M059J (cell line): ENCODE data around the gene FCER2. TPM values are rescaled to one million over a fixed set of nuclear protein-coding genes. Genes with fewer than 3 reads are reported as not detected.
"Not testable (repeated sequence)": the region's sequence is repeated elsewhere in the genome, so short reads cannot be mapped to it uniquely, and the experiment has no call there.

Source experiments
- DNase-seq: peaks from one replicate; pipeline ENCODE4 v3.0.0-alpha.2; 2012; ENCODE audit warnings: low read depth
- total RNA-seq: library from RNA; depleted of rRNA; stranded (reverse); fragments of >200 nt; shearing (Covaris generic); gene quantifications from 2 replicates; pipeline ENCODE4 v1.2.3, GENCODE V29; 2014; rRNA removed

FCER2 gene, protein sequence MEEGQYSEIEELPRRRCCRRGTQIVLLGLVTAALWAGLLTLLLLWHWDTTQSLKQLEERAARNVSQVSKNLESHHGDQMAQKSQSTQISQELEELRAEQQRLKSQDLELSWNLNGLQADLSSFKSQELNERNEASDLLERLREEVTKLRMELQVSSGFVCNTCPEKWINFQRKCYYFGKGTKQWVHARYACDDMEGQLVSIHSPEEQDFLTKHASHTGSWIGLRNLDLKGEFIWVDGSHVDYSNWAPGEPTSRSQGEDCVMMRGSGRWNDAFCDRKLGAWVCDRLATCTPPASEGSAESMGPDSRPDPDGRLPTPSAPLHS
- not detected in 2 replicates for total RNA-seq

DNA sequence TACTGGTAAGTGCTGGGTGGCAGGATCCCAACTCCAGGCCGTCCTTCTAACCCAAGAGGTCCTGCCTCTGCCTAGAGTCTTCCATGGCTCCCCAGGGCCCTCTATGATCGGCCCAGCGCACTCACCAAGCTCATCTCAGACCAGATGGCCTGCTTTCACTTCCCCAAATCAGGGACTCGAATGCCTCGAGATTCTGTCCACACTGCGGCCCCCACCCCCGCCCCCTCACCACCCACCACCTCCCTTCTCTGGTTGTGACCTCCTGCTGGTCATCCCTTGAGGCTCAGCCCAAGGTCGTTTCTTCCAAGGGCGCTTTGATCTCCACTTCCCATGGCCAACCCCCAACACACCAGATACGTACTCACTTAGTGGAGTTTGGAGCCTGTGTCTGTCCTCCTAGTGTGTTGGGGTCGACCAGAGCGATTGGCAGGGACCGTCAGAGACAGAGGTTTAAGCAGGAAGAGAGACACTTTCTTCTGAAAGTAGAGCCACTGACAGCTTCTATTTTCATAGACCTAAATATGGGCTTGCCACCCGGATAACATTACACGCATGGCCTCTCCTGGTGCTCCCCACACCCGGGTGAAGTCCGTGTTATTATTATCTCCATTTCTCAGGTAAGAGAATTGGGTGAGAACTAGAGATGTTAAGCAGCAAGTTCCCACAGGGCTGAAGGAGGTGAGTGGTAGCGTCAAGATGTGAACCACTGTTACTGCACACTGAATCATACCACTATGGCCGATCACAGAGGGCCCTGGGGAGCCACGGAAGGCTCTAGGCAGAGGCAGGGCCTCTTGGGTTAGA, at the start of gene FCER2:
Gene FCER2 (minus strand): TSS at position 478 of the 804 bp plus-strand sequence. CDS start 2,371 bp downstream, outside the sequence.
- no peak for DNase-seq

DNA sequence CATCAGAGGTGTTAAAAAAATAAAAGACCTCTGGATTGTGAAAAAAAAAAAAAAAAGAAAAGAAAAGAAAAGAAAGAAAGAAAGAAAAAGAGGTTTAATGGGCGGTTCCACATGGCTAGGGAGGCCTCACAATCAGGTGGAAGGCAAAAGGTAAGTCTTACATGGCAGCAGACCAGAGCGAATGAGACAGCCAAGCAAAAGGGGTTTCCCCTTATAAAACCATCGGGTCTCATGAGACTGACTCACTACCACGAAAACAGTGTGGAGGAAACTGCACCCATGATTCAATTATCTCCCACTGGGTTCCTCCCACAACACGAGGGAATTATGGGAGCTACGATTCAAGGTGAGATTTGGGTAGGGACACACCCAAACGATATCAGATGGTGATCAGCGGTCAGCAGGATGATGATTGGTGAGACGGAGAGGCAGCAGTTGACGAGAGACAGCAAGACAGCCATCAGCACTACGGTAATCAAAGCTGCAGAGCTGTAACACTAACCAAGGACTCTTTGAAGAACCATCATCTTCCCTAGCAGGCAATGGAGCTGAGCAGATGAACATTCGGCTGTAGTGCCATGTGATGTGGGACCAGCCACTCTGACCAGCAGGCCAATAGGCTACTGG, 49.3 kb upstream of the FCER2 start:
- DNase-seq: no peak

DNA sequence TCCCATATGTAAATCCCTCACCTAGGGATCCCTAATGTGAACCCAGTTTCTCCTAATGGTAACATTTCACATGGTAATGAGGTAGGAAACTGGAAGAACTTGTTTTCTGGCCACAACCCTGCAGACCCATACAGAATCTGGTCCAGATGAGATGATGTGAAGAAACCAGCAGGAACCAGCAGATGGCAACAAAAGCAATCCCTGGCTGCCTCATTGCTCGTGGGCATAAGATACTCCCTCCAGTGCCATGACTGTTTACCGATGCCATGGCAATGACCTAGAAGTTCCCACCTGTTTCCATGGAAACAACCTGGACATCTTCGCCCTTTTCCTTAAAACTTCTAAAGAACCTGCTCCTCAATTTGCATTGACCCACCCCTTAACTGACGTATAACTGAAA, 46.8 kb upstream of the FCER2 start:
- DNase-seq: peak; percentile 54

DNA sequence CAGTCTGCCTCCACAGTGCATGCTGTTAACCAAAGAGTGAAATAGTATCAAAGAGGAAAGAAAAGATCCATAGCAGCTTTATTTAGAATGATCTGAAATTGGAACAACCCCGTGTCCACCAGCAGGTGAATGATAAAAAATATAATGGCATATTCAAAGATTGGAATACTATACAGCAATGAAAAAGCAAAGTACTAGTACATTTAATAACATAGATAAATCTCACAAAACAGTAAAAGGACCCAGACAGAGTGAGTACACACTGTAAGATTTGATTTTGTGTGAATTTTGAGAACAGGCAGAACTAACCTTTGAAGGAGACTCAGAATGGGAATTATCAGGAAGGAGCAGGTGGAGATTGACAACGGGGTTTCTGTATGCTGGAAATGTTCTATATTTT, 46.2 kb upstream of the FCER2 start:
- no peak for DNase-seq

DNA sequence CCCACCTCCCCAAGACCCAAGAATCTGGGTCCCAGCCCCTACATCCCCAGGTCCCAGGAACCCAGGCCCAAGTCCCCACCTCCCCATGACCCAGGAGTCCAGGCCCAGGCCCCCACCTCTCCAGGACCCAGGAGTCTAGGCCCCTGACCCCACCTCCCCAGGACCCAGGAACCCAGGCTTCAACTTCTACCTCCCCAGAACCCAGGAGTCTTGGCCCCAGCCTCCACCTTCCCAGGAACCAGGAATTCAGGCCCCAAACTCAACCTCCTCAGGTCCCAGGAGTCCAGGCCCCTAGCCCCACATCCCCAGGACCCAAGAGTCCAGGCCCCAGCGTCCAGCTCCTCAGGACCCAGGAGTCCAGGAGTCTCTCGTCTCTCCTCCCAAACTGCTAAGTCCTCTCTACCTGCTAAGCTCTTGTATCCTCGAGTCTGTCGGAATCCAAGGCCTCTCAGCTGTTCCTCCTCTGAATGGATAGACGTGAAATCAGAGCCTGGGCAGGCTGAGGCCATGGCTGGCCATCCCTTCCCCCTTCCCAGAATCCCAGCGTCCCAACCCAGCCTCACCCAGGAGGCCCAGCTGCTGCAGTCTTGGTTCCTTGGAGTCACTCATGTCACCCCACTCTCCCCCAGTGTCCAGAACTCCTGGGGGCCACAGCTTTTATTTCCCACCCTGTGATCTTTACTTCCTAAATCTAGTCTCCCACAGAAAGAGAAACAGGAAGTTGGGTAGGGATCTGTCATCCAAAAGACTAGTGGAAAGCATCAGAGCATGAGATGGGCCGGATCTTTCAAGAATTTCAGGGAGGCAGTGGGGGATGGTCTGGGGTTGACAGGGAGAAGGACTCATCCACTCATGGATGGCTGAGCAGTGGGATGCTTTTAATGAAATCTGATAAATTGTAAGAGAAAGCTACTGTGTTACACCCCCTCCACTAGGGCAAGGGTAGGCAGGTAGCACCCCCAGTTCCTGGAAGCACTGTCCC, 45.3 kb upstream of the FCER2 start, which contains the start of gene CD209:
Gene CD209 (minus strand): TSS at position 632 of the 982 bp plus-strand sequence. CDS start 23 bp downstream, at position 609.
- DNase-seq: no peak

DNA sequence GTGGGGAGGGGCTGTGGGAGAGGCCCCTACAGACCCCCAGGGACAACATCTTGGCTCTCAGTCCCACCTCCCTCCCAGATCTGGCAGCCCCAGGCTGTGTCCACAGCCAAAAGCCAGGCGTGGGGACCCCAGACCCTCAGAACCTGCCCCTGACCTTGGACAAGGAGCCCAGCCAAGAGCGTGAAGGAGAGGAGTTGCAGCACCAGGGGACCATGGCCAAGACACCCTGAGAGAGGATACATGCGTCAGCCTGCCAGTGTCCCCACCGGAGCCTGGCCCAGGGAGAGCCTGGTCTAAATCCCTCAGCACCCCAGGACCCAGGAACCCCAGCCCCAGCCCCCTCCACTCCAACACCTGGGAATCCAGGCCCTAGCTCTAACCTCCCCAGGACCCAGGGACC, 44.4 kb upstream of the FCER2 start:
- not testable (repeated sequence) for DNase-seq

DNA sequence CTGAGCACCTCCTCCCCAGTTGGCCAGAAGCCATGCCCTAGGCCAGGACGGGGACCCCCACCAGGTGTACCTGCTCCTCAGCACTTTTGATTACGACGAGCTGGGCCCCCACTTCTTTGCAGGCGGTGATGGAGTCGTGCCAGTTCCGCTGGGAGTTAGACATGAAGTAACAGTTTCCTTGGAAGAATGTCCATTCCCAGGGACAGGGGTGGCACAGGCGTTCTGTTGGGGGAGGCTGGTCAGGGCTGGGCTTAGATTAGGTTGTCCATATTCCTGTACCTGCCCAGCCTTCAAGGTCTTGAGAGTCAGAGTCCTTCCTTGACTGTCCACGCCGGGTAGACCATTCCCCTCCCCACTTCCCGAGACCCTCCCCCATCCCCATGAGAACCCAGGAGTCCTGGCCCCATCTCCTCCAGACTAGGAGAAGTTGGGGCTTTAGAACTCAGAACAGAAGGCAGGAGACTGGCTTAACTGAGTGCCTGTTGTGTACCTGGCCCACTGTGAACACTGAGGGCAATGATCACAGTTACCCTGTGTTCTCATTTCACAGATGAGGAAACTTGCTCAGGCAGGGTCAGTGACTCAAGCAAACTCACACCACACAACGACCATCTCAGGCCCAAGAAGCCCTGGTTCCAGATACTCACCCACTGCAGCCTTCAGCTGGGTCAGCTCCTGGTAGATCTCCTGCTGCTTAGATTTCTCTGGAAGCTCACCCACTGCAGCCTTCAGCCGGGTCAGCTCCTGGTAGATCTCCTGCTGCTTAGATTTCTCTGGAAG, 43.1 kb upstream of the FCER2 start:
- DNase-seq: no peak

DNA sequence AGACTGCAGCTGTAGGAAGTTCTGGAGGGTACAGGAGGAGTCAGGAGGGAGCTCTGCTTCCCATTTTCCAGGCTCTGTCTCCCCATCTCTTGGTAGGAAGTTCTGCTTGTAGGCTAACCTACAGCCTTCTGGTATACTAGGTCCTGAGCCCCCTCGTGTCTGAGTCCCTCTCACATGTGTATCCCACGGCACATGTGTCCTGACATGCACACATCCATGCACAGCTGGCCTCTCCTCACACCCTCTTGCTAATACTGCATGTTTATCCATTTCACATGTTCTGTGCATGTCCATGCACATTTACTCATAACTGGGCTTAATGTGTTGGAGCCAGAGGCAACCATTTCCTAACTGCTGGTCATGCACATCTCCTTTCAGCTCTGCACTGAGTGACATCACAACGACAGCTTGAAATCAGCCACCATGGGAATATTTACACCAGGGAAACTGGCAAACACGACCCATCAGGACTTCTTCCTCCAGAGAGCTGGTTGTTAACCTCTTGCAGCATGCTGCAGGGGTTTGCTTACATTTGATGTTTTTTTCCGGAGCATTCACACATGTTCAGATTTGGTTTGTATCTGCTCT, 42.4 kb upstream of the FCER2 start:
- DNase-seq: no peak

DNA sequence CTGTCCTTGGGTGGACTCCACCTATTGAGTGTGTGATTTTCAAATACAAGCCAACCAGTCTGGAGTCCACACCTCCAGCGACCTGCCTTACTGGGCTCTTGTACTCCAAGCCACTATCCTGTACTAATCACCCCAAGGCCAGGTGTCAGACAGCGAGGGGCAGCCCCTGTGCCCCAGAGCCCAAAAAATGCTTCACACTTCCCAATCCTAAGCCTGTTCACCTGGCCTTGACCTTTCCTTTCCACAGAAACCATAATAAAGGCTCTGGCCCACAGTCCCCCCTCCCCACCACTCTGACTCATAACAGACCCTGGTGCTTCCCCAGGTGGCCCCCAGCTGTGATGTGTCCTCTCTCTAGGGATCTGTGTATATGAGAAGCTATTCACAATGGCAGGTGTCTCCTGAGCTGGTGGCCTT, 41.5 kb upstream of the FCER2 start:
- no peak for DNase-seq

DNA sequence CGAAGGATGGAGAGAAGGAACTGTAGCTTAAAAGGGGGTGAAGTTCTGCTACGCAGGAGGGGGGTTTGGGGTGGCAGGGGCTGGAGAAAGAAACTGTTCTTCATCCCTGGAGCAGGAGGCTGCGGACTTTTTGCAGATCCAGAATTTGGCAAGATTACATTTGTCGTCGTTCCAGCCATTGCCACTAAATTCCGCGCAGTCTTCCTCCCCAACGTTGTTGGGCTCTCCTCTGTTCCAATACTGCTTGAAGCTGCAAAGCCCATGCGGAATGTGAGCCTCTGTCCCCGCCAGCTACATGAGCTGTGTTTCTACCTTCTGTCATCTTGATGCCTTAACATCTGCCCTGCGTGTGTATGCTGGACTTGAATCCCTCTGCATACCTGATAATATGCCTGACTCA, 41.1 kb upstream of the FCER2 start:
- no peak for DNase-seq

DNA sequence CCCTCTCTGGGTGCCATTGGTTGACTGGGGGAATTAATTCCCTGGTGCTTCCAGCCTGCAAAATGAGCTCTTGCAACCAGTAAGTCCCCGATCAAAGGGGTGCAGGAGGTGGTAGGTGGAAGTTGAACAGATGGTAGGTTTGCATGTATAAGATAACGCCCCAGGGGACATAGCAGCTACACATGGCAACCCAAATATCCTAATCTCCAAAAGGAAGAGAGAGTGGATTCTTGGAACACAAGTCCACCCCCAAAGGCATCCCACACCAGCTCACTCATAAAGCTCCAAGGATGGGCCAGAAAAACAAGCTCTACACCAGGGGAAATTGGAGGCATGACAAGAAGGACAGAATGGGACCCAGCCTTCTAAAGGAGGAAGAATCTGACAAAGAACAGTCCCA, 40.6 kb upstream of the FCER2 start:
- DNase-seq: no peak

DNA sequence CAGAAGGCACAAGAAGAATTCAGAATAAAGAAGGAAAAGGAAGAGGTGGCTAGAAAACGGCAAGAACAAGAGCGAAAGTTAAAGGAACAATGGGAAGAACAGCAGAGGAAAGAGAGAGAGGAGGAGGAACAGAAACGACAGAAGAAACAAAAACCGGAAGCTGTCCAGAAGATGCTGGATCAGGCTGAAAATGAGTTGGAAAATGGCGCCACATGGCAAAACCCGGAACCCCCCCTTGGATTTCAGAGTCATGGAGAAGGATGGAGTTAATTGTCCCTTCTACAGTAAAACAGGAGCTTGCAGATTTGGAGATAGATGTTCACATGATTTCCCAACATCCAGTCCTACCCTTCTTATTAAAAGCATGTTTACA, 38.7 kb upstream of the FCER2 start:
- DNase-seq: no peak

DNA sequence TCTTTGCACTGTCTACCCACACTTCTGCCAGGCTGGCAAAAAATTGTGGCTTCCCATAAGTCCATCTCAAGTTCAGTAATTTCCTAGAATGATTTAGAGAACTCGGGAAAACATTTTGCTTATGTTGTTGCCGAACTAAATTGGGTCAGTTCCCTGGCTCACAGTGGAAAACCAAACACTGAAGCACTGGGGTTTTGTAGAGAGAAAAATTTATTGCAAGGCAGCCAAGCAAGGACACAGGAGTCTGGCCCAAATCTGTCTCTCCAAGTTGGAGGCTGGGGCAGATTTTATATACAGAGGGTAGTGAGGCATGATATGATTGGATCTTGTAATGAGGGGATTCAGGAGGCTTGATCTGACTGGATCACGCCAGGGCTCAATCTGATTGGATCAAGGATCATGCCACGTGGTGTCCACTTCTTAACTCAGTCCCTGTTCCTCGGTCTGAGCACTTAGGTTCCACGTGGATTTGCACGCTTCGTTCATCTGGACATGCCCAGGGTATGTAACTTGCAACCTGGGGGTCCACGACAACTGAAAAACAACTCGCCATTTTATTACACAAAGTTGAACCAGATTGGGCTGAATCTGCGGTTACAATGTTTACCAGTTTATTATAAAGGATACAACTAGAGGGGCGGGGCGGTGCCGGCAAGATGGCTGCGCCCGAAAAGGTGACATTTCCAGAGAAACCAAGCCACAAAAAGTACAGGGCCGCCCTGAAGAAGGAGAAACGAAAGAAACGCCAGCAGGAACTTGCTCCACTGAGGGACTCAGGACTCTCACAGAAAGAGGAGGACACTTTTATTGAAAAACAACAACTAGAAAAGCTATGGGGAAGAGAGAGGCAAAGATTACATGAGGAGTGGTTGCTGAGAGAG, 38.1 kb upstream of the FCER2 start:
- no peak for DNase-seq

DNA sequence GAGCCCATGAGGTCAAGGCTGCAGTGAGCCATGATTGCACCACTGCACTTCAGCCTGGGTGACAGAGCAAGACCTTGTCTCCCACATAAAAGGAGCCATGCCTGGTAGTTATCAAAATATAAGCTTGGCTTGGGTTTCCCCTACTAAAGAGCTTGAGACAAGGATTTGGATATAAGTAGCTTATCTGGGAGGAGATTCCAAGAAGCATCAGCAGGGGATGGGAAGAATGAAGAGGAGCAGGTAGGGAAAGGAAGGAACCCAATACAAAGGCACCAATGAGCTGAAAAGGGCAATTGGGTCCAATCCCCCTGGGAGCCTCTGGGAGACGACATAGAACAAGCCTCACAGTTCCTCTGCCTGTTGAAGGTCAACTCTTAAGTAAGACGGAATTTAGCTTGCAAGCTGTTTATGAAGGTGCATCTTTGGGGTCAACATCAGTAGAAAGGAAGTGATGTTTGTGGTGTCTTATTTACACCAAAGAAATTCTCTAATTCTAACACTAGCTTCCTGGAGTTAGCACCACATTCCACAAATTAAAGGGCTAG, 37.4 kb upstream of the FCER2 start:
- no peak for DNase-seq

DNA sequence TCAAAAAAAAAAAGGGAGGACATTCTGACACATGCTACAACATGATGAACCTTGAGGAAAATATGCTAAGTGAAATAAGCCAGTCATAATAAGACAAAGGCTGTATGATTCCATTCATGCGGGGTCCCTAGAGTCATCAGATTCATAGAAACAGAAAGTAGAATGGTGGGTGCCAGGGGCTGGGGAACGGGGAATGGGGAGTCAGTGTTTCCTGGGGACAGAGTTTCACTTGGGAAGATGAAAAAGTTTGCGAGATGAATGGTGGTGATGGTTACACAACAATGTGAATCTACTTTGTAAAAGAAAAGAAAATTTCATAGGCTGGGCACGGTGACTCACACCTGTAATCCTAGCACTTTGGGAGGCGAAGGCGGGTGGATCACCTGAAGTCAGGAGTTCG, 36.1 kb upstream of the FCER2 start:
- DNase-seq: no peak

DNA sequence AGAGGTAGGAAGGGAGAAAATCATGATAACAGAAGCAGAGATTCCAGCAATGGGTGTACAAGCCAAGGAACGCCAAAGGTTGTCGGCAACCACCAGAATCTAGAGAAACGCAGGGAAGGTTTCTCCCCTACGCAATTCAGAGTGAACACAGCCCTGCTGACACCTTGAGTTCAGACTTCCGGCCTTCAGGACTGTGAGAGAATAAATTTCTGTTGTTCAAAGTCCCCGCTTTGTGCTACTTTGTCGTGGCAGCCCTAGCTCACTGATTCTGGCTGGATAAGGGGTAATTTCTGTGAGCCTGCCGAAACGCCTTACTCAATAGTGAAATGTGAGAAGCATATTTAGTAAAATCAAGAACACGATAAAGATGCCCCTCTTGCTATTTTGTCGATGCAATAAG, 35.3 kb upstream of the FCER2 start:
- DNase-seq: no peak

DNA sequence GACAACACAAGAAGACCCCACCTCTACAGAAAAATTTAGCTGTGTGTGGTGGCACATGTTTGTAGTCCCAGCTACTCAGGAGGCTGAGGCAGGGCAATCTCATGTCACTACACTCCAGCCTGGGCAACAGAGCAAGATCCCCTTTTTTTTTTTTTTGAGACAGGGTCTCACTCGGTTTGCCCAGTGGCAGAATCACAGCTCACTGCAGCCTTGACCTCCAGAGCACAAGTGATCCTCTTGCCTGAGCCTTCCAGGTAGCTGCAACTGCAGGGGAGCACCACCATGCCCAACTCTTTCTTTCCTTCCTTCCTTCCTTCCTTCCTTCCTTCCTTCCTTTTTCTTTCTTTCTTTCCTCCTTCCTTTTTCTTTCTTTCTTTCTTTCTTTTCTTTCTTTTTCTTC, 34.2 kb upstream of the FCER2 start:
- DNase-seq: no peak

DNA sequence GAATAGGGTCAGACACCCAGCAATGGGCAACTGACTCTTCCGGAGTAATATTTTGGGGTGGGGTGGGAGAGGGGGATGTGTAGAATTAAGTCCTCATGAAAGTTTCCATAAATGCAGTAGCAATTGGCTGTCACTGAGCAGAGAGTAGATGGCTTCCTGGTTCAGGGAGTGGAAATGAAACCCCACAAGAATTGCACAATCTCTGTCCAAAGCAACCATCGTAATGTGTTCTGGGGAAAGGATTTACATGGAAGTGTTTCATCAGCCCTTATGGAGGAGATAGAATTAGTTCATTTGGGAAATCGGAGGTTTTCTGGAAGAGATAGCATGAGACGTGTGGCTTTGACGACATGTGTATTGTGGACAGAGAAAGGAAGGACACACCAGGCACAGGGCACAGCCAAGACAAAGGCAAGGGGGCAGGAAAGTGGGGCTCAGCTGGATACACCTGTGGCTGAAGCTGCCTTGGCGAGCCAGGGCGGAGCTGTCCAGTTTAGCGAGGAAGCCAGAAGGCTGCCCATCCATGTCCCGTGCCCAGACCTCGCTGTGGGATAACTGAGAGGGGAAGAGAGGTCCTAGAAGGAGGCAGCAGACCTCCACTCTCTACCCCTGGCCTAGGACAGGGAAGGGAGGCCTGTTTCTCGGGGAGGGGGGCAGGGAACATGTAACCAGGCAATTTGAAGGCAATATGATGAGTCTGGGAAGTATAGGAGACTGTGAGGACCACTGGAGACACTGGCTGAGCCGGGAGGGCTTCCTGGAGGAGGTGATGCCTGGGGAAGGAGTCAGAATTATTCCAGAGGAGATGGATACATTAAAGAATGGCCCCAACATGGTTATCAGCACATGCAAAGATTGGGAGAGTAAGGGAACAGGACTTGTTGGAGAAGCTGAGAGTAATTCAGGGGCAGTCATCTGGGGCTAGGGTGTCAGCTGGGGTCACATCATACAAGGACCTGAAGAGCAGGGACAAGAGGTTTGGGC, 32.6 kb upstream of the FCER2 start:
- DNase-seq: no peak
